GM23338 (cell line): ENCODE measurements around the gene GRWD1. TPM values are rescaled to one million over a fixed set of nuclear protein-coding genes. Genes with fewer than 3 reads are reported as not detected.

Experiments used
- ATAC-seq: fragments of 200-7000 bp; cut with Tn5 transposase; 3 replicates; pipeline ENCODE4 v1.9.1; 2020
- DNase-seq: peaks from one replicate; pipeline ENCODE4 v3.0.0-alpha.2; 2015; ENCODE audit warnings: low spot score
- H2AFZ ChIP-seq: fragments of 200-600 bp; sonication (generic); 2 replicates; pipeline ENCODE4 v1.8.0; 2016; ENCODE audit warnings: antibody characterized with exemption, mild to moderate bottlenecking, moderate library complexity
- H3F3A ChIP-seq: fragments of 200-600 bp; sonication (generic); replicated peaks from 2 replicates; pipeline ENCODE4 v1.8.0; 2017; ENCODE audit warnings: antibody characterized with exemption, mixed run types, low read depth
- H3K27ac ChIP-seq: fragments of 200-600 bp; sonication (generic); 2 replicates; pipeline ENCODE4 v1.6.1; 2016; ENCODE audit warnings: low read depth
- H3K27me3 ChIP-seq: fragments of 200-600 bp; sonication (generic); 2 replicates; pipeline ENCODE4 v1.8.0; 2016; ENCODE audit warnings: mild to moderate bottlenecking, mixed run types, moderate library complexity; ENCODE audit not compliant: insufficient read depth
- H3K36me3 ChIP-seq: fragments of 200-600 bp; sonication (generic); 2 replicates; pipeline ENCODE4 v1.8.0; 2016; ENCODE audit warnings: mild to moderate bottlenecking; ENCODE audit not compliant: insufficient read depth
- H3K4me1 ChIP-seq: fragments of 200-600 bp; sonication (generic); 2 replicates; pipeline ENCODE4 v1.8.0; 2016; ENCODE audit warnings: mild to moderate bottlenecking, moderate library complexity; ENCODE audit not compliant: insufficient read depth
- H3K4me2 ChIP-seq: fragments of 200-600 bp; sonication (generic); 2 replicates; pipeline ENCODE4 v1.7.1; 2017; ENCODE audit warnings: mixed run types
- H3K4me3 ChIP-seq: fragments of 200-600 bp; sonication (generic); 2 replicates; pipeline ENCODE4 v1.6.1; 2016; ENCODE audit warnings: mixed run types
- H3K79me2 ChIP-seq: fragments of 200-600 bp; sonication (generic); replicated peaks from 2 replicates; pipeline ENCODE4 v1.8.0; 2017; ENCODE audit warnings: mild to moderate bottlenecking; ENCODE audit not compliant: insufficient read depth
- H3K9me2 ChIP-seq: fragments of 200-600 bp; sonication (generic); 2 replicates; pipeline ENCODE4 v1.8.0; 2017; ENCODE audit not compliant: insufficient read depth
- H4K20me1 ChIP-seq: fragments of 200-600 bp; sonication (generic); replicated peaks from 2 replicates; pipeline ENCODE4 v1.8.0; 2017; ENCODE audit warnings: mild to moderate bottlenecking; ENCODE audit not compliant: insufficient read depth
- H3K27ac Mint-ChIP-seq: 2 replicates; pipeline ENCODE4 v1.8.0; 2020; ENCODE audit warnings: inconsistent platforms, mild to moderate bottlenecking, moderate library complexity, mixed read lengths
- H3K27me3 Mint-ChIP-seq: 3 replicates; pipeline ENCODE4 v1.8.0; 2022; ENCODE audit warnings: low read depth, mild to moderate bottlenecking, moderate library complexity, mixed read lengths, inconsistent platforms; ENCODE audit not compliant: insufficient read depth, poor library complexity
- H3K36me3 Mint-ChIP-seq: 3 replicates; pipeline ENCODE4 v1.8.0; 2021; ENCODE audit warnings: low read depth, mild to moderate bottlenecking, inconsistent platforms, moderate library complexity, mixed read lengths
- H3K4me1 Mint-ChIP-seq: 3 replicates; pipeline ENCODE4 v1.8.0; 2020; ENCODE audit warnings: mild to moderate bottlenecking, inconsistent platforms, mixed read lengths
- H3K4me3 Mint-ChIP-seq: 3 replicates; pipeline ENCODE4 v1.8.0; 2021; ENCODE audit warnings: moderate library complexity, mild to moderate bottlenecking, inconsistent platforms, mixed read lengths
- H3K9me3 Mint-ChIP-seq: 3 replicates; pipeline ENCODE4 v1.8.0; 2020; ENCODE audit warnings: moderate library complexity, mild to moderate bottlenecking, inconsistent platforms, mixed read lengths
- CREB1 ChIP-seq: fragments of 250-450 bp; sonication (Bioruptor Pico); IDR thresholded peaks from 2 replicates; pipeline ENCODE4 v1.5.0; 2020; ENCODE audit warnings: low read depth, mild to moderate bottlenecking, moderate library complexity
- EZH2 ChIP-seq: fragments of 200-600 bp; sonication (generic); IDR thresholded peaks from one replicate; pipeline ENCODE4 v1.8.0; 2017; ENCODE audit warnings: antibody characterized with exemption, mild to moderate bottlenecking, low read depth; ENCODE audit not compliant: unreplicated experiment
- EZH2phosphoT487 ChIP-seq: fragments of 200-600 bp; sonication (generic); IDR thresholded peaks from one replicate; pipeline ENCODE4 v1.8.1; 2018; ENCODE audit warnings: antibody characterized with exemption; ENCODE audit not compliant: unreplicated experiment
- JUNB ChIP-seq: IDR thresholded peaks from one replicate; pipeline ENCODE4 v1.6.1; 2016; ENCODE audit warnings: antibody characterized with exemption; ENCODE audit not compliant: unreplicated experiment
- NANOG ChIP-seq: IDR thresholded peaks from 2 replicates; pipeline ENCODE4 v1.6.1; 2016; ENCODE audit warnings: antibody characterized with exemption, borderline replicate concordance
- STAT1 ChIP-seq: IDR thresholded peaks from one replicate; pipeline ENCODE4 v1.6.1; 2016; ENCODE audit warnings: antibody characterized with exemption; ENCODE audit not compliant: unreplicated experiment
- ZNF331 ChIP-seq: fragments of 250-450 bp; sonication (Bioruptor Pico); IDR thresholded peaks from 2 replicates; pipeline ENCODE4 v1.5.0; 2020; ENCODE audit warnings: low read depth, mild to moderate bottlenecking, moderate library complexity
- polyA plus RNA-seq: library from polyadenylated mRNA; unstranded; fragments of >200 nt; fragmentation: Nextera tagmentation; extraction: Ambion mirVana; gene quantifications from 2 replicates; pipeline ENCODE4 v1.2.1, GENCODE V29; 2016
- total RNA-seq: library from RNA; depleted of rRNA; stranded (reverse); fragments of >200 nt; shearing (Covaris generic); gene quantifications from 2 replicates; pipeline ENCODE4 v1.2.3, GENCODE V29; 2014
- TF ChIP-seq, protein P1 (sequence below), 2 experiments: fragments of 200-600 bp in 1 of 2; sonication (generic) in 1 of 2; conservative IDR thresholded peaks; 2 replicates each; pipeline versions ENCODE4 v1.5.1 to v1.6.1; 2016 to 2017; ENCODE audit warnings: antibody characterized with exemption in 2 of 2, low read depth in 2 of 2, mild to moderate bottlenecking in 2 of 2, moderate library complexity in 1 of 2
- TF ChIP-seq, protein P2 (sequence below): IDR thresholded peaks from one replicate; pipeline ENCODE4 v1.6.1; 2018; ENCODE audit warnings: antibody characterized with exemption; ENCODE audit not compliant: unreplicated experiment

The GRWD1 gene
- total and polyA plus RNA-seq, 2 experiments from 2014 or later: 23.2 to 58.0 TPM

GRCh38 chr19:48466561-48467325 is 21.0 kb downstream of the GRWD1 start:
- peaks cover 26% of the 10 kb centered on the region for H3K36me3 Mint-ChIP-seq
- peaks cover 11% of the 10 kb centered on the region; the same call in 1 of the 2 replicates for H3F3A ChIP-seq
- H3K36me3 ChIP-seq: peaks cover 14% of the 10 kb centered on the region
- no peak overlapping the region for H2AFZ ChIP-seq
- no peak overlapping the region for H3K27ac Mint-ChIP-seq
- H3K9me2 ChIP-seq: peaks cover 8% of the 10 kb centered on the region; the same call in 1 of the 2 replicates
- H3K4me2 ChIP-seq: no peak overlapping the region
- H3K27me3 ChIP-seq: no peaks in the 10 kb centered on the region
- H3K4me1 ChIP-seq: peaks cover 8% of the 10 kb centered on the region; the same call in 1 of the 2 replicates
- H3K4me3 ChIP-seq: no peak overlapping the region
- peaks cover 5% of the 10 kb centered on the region; the same call in 2 of the 3 replicates for H3K9me3 Mint-ChIP-seq
- peaks cover 8% of the 10 kb centered on the region for H4K20me1 ChIP-seq
- peaks cover 18% of the 10 kb centered on the region for H3K27me3 Mint-ChIP-seq
- ATAC-seq (no peak), DNase-seq (no peak)
- H3K4me3 Mint-ChIP-seq: no peak overlapping the region
- TF ChIP-seq, protein P1, sequence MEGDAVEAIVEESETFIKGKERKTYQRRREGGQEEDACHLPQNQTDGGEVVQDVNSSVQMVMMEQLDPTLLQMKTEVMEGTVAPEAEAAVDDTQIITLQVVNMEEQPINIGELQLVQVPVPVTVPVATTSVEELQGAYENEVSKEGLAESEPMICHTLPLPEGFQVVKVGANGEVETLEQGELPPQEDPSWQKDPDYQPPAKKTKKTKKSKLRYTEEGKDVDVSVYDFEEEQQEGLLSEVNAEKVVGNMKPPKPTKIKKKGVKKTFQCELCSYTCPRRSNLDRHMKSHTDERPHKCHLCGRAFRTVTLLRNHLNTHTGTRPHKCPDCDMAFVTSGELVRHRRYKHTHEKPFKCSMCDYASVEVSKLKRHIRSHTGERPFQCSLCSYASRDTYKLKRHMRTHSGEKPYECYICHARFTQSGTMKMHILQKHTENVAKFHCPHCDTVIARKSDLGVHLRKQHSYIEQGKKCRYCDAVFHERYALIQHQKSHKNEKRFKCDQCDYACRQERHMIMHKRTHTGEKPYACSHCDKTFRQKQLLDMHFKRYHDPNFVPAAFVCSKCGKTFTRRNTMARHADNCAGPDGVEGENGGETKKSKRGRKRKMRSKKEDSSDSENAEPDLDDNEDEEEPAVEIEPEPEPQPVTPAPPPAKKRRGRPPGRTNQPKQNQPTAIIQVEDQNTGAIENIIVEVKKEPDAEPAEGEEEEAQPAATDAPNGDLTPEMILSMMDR (conservative IDR thresholded peaks at IDR 0.05; ENCODE audit: low read depth in 2 of 2): peak in 1 of 2 experiments; percentile 34; a peak in 2 of 4 replicates
- TF ChIP-seq STAT1 (no peak), NANOG (no peak), ZNF331 (CRISPR knock-in tag) (no peak), JUNB (no peak), CREB1 (no peak), EZH2 (no peak), EZH2phosphoT487 (no peak)
- TF ChIP-seq, protein P2, sequence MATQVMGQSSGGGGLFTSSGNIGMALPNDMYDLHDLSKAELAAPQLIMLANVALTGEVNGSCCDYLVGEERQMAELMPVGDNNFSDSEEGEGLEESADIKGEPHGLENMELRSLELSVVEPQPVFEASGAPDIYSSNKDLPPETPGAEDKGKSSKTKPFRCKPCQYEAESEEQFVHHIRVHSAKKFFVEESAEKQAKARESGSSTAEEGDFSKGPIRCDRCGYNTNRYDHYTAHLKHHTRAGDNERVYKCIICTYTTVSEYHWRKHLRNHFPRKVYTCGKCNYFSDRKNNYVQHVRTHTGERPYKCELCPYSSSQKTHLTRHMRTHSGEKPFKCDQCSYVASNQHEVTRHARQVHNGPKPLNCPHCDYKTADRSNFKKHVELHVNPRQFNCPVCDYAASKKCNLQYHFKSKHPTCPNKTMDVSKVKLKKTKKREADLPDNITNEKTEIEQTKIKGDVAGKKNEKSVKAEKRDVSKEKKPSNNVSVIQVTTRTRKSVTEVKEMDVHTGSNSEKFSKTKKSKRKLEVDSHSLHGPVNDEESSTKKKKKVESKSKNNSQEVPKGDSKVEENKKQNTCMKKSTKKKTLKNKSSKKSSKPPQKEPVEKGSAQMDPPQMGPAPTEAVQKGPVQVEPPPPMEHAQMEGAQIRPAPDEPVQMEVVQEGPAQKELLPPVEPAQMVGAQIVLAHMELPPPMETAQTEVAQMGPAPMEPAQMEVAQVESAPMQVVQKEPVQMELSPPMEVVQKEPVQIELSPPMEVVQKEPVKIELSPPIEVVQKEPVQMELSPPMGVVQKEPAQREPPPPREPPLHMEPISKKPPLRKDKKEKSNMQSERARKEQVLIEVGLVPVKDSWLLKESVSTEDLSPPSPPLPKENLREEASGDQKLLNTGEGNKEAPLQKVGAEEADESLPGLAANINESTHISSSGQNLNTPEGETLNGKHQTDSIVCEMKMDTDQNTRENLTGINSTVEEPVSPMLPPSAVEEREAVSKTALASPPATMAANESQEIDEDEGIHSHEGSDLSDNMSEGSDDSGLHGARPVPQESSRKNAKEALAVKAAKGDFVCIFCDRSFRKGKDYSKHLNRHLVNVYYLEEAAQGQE: no peak
- peaks cover 15% of the 10 kb centered on the region for H3K4me1 Mint-ChIP-seq
- no peak overlapping the region for H3K27ac ChIP-seq
- H3K79me2 ChIP-seq: peaks cover 13% of the 10 kb centered on the region
